ENCODE results near the gene CXorf38. TPM values are rescaled to one million over a fixed set of nuclear protein-coding genes. Genes with fewer than 3 reads are reported as not detected.

Gene CXorf38
- total RNA-seq, 1 donor from 2014 or later = 10.5 TPM

- H3K27me3 ChIP-seq (ENCODE audit: control insufficient read depth, insufficient read depth, low read length) = no peaks in the 10 kb centered on the region
- H3K4me3 ChIP-seq (ENCODE audit: low read depth, low read length) = peak overlapping the region; percentile 65
- H3K36me3 ChIP-seq (ENCODE audit: control insufficient read depth, insufficient read depth, low read length) = no peaks in the 10 kb centered on the region
- FAIRE-seq (no peak), DNase-seq (ENCODE audit: low read depth) (peak; percentile 58)
- TF ChIP-seq CTCF (IDR thresholded peaks at IDR 0.05; ENCODE audit: insufficient read depth, low read length, severe bottlenecking) = no peak
These were observed 65.9 kb downstream of the CXorf38 start for GRCh38 chrX:40581336-40581920.

DNA sequence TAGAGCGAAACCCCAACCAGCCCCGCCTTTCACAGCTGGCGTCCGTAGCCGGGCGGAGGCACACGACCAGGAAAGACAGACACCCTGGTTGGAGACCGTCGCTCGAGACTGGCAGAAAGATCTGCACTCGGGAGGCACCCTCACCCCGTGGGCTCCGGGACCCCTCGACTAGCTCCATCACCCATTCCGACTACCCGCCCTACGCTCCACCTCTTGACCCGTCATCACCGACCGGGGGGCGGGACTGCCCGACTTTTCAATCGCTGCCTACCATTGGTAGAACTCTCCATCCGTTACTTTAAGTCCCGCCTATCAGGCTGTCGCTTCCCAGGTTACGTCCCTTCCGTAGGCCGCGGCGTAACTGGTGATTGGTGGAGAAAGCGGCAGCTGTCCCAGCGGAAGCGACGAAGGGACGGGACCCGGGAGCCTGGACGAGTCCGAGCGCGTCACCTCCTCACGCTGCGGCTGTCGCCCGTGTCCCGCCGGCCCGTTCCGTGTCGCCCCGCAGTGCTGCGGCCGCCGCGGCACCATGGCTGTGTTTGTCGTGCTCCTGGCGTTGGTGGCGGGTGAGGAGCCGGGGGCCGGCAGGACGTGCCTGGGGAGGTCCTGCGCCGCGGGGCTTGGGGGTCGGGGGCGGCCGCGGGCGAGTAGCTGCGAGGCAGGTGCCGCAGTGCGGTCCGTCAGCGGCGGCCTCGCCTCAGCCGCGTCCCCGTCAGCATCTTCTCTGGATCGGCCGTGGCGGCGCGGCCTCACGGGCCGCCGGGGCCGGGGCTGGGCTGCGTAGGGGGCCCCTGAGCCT, 66.6 kb downstream of the CXorf38 start, which contains the start of gene ATP6AP2:
ATP6AP2 (plus strand) TSS at position 434 of the 799 bp plus-strand sequence; CDS start at position 530, 96 bp downstream.
- FAIRE-seq = no peak
- peak; percentile 86 for DNase-seq (ENCODE audit: low read depth)
- no peaks in the 10 kb centered on the region for H3K36me3 ChIP-seq (ENCODE audit: control insufficient read depth, insufficient read depth, low read length)
- no peak for TF ChIP-seq CTCF (IDR thresholded peaks at IDR 0.05; ENCODE audit: insufficient read depth, low read length, severe bottlenecking)
- no peaks in the 10 kb centered on the region for H3K27me3 ChIP-seq (ENCODE audit: control insufficient read depth, insufficient read depth, low read length)
- H3K4me3 ChIP-seq (ENCODE audit: low read depth, low read length) = peak within 1 kb of the TSS; percentile 65

DNA sequence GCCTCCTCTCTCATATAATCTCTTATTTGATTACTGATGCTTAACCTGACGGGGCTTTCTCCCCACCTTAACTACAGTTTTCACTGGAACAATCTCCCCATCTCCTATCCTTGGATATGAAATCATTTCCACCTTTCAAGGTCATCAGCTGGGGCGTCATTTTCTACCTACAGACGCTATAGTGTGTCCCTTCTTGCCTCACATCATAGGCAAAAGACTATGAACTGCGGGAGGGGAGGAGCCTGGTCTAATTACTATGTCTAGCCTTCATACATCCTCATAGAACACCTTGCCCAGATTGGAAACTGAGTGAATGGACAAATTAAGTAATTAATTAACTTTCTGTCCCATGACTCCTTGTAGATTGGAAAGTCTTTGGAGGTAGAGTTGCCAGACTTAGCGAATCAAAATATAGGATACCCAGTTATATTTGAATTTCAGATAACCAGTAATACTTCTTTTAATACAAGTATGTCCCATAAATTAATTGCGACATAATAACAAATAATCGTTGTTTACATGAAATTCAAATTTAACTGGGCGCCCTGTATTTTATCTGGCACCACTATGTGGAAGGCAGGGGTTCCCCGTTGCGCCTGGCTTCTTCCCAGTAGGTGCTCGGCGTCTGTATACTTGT, 67.3 kb downstream of the CXorf38 start:
- no peak for TF ChIP-seq CTCF (IDR thresholded peaks at IDR 0.05; ENCODE audit: insufficient read depth, low read length, severe bottlenecking)
- no peak for DNase-seq (ENCODE audit: low read depth)
- FAIRE-seq = no peak
- Histone ChIP-seq H3K27me3 (ENCODE audit: control insufficient read depth, insufficient read depth, low read length) (no peaks in the 10 kb centered on the region), H3K36me3 (ENCODE audit: control insufficient read depth, insufficient read depth, low read length) (no peaks in the 10 kb centered on the region), H3K4me3 (ENCODE audit: low read depth, low read length) (peak overlapping the region; percentile 65)

- no peak for TF ChIP-seq CTCF (IDR thresholded peaks at IDR 0.05; ENCODE audit: insufficient read depth, low read length, severe bottlenecking)
- FAIRE-seq = no peak
- Histone ChIP-seq H3K4me3 (ENCODE audit: low read depth, low read length) (no peak overlapping the region), H3K27me3 (ENCODE audit: control insufficient read depth, insufficient read depth, low read length) (no peaks in the 10 kb centered on the region), H3K36me3 (ENCODE audit: control insufficient read depth, insufficient read depth, low read length) (no peaks in the 10 kb centered on the region)
- no peak for DNase-seq (ENCODE audit: low read depth)
These were observed 68.2 kb downstream of the CXorf38 start for GRCh38 chrX:40579141-40579540.

DNA sequence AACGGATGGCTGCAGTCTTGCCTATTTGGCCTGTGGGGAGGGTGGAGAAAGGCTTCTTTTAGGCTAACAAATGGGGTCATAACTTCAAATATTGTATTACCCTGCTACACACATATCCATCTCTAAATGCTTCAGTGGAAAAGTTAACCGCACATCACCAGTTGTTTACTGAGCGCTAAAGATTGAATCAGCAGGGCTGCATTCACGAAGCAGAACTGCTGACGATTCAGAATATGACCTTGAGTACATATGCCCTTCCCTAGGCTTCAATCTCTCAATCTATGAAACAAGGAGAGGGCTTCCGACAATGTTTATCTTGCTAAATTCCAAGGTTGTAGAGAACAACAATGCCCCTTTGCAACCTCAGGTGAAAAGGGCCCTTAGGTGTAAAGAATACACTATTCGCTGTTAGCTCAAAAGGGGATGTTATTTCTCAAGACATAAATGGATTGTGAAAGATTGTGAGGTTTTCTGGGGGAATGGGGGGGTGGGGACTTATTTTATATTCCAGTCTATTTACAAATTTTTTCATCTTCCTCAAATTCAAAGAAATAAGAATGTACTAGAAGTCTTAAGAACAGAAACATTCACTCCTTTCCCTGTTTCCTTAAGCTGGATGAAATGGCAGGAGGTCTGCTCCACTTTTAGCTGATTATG, 69.2 kb downstream of the CXorf38 start:
- no peak for TF ChIP-seq CTCF (IDR thresholded peaks at IDR 0.05; ENCODE audit: insufficient read depth, low read length, severe bottlenecking)
- FAIRE-seq (no peak), DNase-seq (ENCODE audit: low read depth) (no peak)
- Histone ChIP-seq H3K4me3 (ENCODE audit: low read depth, low read length) (no peak overlapping the region), H3K27me3 (ENCODE audit: control insufficient read depth, insufficient read depth, low read length) (no peaks in the 10 kb centered on the region), H3K36me3 (ENCODE audit: control insufficient read depth, insufficient read depth, low read length) (no peaks in the 10 kb centered on the region)

Other genes with a start within 250 kb of the CXorf38 start
- 99.8 and 121 TPM in 2 replicates for gene ATP6AP2, start 66.6 kb downstream of the CXorf38 start, total RNA-seq
- gene MPC1L, start 24.1 kb downstream of the CXorf38 start, total RNA-seq = not detected in 2 replicates
- 10.0 and 11.1 TPM in 2 replicates for gene MED14, start 88.0 kb upstream of the CXorf38 start, total RNA-seq